ENCODE data around the gene FRYL. TPM values are rescaled to one million over a fixed set of nuclear protein-coding genes. Genes with fewer than 3 reads are reported as not detected.
"Not testable (repeated sequence)": the region's sequence is repeated elsewhere in the genome, so short reads cannot be mapped to it uniquely, and the experiment has no call there.

FRYL gene
- polyA plus RNA-seq, 1 experiment: 28.0 TPM

DNA sequence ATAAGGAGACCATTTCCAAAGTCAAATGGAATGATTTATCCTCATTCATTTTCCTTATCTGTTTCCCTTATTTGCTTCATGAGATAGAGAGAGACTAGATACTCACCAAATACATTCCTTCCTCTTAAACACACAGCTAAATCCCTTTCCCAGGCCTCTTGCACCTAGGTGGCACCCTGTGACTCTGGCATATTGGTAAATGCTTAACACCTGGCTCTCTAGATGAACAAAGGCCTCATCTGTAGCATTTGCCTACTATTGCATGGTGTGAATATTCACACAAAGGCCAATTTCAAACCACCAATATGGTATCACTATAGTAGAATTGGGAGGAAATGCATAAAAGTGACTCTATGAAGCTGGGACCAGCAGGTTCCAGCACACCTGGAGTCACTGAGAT, 319.1 kb downstream of the FRYL start:
- no peak for DNase-seq (ENCODE audit: low read depth, low spot score)
- H3K27ac ChIP-seq (ENCODE audit: low read depth, low read length): no peak overlapping the region
- no peak overlapping the region for H3K4me3 ChIP-seq (ENCODE audit: low read depth, low read length)
- H3K27me3 ChIP-seq (ENCODE audit: control insufficient read depth, insufficient read depth, low read length): peaks cover 8% of the 10 kb centered on the region
- POLR2A ChIA-PET: no interaction called here
- TF ChIP-seq, protein P1, sequence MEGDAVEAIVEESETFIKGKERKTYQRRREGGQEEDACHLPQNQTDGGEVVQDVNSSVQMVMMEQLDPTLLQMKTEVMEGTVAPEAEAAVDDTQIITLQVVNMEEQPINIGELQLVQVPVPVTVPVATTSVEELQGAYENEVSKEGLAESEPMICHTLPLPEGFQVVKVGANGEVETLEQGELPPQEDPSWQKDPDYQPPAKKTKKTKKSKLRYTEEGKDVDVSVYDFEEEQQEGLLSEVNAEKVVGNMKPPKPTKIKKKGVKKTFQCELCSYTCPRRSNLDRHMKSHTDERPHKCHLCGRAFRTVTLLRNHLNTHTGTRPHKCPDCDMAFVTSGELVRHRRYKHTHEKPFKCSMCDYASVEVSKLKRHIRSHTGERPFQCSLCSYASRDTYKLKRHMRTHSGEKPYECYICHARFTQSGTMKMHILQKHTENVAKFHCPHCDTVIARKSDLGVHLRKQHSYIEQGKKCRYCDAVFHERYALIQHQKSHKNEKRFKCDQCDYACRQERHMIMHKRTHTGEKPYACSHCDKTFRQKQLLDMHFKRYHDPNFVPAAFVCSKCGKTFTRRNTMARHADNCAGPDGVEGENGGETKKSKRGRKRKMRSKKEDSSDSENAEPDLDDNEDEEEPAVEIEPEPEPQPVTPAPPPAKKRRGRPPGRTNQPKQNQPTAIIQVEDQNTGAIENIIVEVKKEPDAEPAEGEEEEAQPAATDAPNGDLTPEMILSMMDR (IDR thresholded peaks at IDR 0.05; ENCODE audit: low read depth, low read length): no peak
- no peaks in the 10 kb centered on the region for H3K9me3 ChIP-seq (ENCODE audit: control insufficient read depth, insufficient read depth, low read length)
- CTCF ChIA-PET: no interaction called here

DNA sequence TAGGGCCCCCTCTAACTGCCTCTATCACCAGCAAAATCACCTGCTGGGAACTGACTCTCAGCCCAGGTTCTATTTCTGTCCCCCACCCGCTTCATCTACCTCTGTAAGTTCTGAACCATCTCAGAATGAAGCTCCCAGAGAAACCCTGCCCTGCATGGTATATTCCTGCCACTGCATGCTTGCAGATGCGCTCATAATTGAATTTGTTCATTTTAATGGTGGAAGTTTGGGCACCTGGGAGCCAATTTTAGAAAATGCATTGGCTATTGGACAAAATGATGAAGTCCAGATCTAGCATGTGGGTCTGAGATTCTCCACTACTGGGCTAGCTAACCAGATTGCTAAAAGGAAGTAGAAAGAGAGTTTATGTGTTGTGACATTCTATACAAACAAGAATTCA, 325.5 kb downstream of the FRYL start:
- ChIA-PET CTCF (no interaction called here), POLR2A (no interaction called here)
- no peak for DNase-seq (ENCODE audit: low read depth, low spot score)
- peaks cover 5% of the 10 kb centered on the region for H3K27me3 ChIP-seq (ENCODE audit: control insufficient read depth, insufficient read depth, low read length)
- TF ChIP-seq, protein P1 (IDR thresholded peaks at IDR 0.05; ENCODE audit: low read depth, low read length): no peak
- no peaks in the 10 kb centered on the region for H3K9me3 ChIP-seq (ENCODE audit: control insufficient read depth, insufficient read depth, low read length)
- no peak overlapping the region for H3K27ac ChIP-seq (ENCODE audit: low read depth, low read length)
- no peak overlapping the region for H3K4me3 ChIP-seq (ENCODE audit: low read depth, low read length)

DNA sequence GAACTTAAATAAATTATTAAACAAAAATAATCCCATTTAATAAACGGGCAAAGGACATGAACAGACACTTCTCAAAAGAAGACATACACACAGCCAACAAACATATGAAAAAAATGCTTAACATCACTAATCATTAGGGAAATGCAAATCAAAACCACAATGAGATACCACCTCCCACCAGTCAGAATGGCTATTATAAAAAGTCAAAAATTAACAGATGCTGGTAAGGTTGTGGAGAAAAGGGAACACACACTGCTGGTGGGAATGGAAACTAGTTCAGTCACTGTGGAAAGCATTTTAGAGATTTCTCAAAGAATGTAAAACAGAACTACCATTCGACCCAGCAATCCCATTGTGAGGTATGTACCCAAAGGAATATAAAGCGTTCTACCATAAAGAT, 328.4 kb downstream of the FRYL start:
- DNase-seq (ENCODE audit: low read depth, low spot score); H3K9me3 ChIP-seq (ENCODE audit: control insufficient read depth, insufficient read depth, low read length); POLR2A ChIA-PET; H3K27ac ChIP-seq (ENCODE audit: low read depth, low read length); H3K4me3 ChIP-seq (ENCODE audit: low read depth, low read length); H3K27me3 ChIP-seq (ENCODE audit: control insufficient read depth, insufficient read depth, low read length): not testable (repeated sequence)
- CTCF ChIA-PET: interaction anchor here (0.6 kb wide), 1 partner anchor 25 kb away, joined by 3 read pairs; no protein-coding TSS in a partner anchor

DNA sequence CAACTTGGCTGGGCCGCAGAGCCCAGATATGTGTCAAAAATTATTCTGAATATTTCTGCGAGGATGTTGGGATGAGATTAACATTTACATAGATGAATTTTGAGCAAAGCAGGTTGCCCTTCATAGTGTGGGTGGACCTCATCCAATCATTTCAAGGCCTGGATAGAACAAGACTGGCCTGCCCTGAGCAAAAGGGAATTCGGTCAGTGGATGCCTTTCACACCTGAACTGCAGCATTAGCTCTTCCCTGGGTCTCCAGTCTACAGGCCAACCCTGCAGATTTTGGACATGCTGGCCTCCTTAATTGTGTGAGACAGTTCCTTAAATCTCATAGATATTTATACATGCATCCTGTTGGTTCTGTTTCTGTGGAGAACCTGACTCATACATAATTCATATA, 329.3 kb downstream of the FRYL start:
- no peaks in the 10 kb centered on the region for H3K9me3 ChIP-seq (ENCODE audit: control insufficient read depth, insufficient read depth, low read length)
- DNase-seq (ENCODE audit: low read depth, low spot score): no peak
- ChIA-PET CTCF (interaction anchor here (0.6 kb wide), 1 partner anchor 26 kb away, joined by 3 read pairs; no protein-coding TSS in a partner anchor), POLR2A (interaction anchor here (0.7 kb wide), 1 partner anchor 208 kb away, joined by 4 read pairs; no protein-coding TSS in a partner anchor)
- peaks cover 6% of the 10 kb centered on the region for H3K27me3 ChIP-seq (ENCODE audit: control insufficient read depth, insufficient read depth, low read length)
- H3K4me3 ChIP-seq (ENCODE audit: low read depth, low read length): no peak overlapping the region
- no peak overlapping the region for H3K27ac ChIP-seq (ENCODE audit: low read depth, low read length)
- TF ChIP-seq, protein P1 (IDR thresholded peaks at IDR 0.05; ENCODE audit: low read depth, low read length): no peak

DNA sequence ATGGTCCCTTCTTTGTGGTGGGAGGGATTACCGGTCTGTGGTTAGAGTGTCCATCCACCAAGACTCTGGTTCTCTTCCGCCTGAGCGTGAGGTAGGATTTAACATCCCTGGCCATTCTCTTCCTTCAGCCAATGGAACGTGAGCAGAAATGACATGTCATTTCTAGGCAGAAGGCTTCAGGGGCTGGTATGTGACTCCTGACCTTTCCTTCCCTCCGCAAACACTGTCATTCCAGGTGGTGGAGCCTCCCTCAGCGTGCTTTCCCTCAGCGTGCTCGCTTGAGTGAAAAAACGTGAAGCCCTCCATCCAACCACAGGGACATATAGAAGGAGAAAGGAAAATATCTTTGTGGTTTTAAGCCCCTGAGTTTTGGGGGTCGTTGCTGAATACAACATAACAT, 330.9 kb downstream of the FRYL start:
- POLR2A ChIA-PET: no interaction called here
- Histone ChIP-seq H3K9me3 (ENCODE audit: control insufficient read depth, insufficient read depth, low read length) (no peaks in the 10 kb centered on the region), H3K27ac (ENCODE audit: low read depth, low read length) (no peak overlapping the region), H3K4me3 (ENCODE audit: low read depth, low read length) (no peak overlapping the region), H3K27me3 (ENCODE audit: control insufficient read depth, insufficient read depth, low read length) (peaks cover 6% of the 10 kb centered on the region)
- no peak for DNase-seq (ENCODE audit: low read depth, low spot score)
- TF ChIP-seq, protein P1 (IDR thresholded peaks at IDR 0.05; ENCODE audit: low read depth, low read length): no peak
- CTCF ChIA-PET: no interaction called here

Small RNA genes lying within 50 kb of the gene (small RNA-seq; reads per million reads assigned to genes)
- not detected for gene RNU5E-3P (ENCODE audit: insufficient read length, low read depth)

Other genes with a start within 250 kb of the FRYL start
- 140 and 176 TPM in 2 replicates for gene OCIAD1, start 50.8 kb upstream of the FRYL start, polyA plus RNA-seq (2011; rRNA removed)
- 46.4 and 55.0 TPM in 2 replicates for gene OCIAD2, start 126.5 kb upstream of the FRYL start, polyA plus RNA-seq (2011; rRNA removed)
- gene CWH43, start 206.0 kb upstream of the FRYL start, polyA plus RNA-seq (2011; rRNA removed): not detected in 2 replicates